Gastroesophageal sphincter (tissue), 4 donors: ENCODE data around the gene PSMD8. TPM values are rescaled to one million over a fixed set of nuclear protein-coding genes. Genes with fewer than 3 reads are reported as not detected.

Experiments
- ATAC-seq: fragments of 150-250 bp; one replicate; pipeline ENCODE4 v1.9.1; 2016; ENCODE audit warnings: mild to moderate bottlenecking, moderate library complexity
- H3K27ac ChIP-seq, 4 donors: fragments of 200-600 bp; sonication (generic) in 3 of 4; 1 replicate in 3 of 4; 2 replicates in 1 of 4; pipeline ENCODE4 v1.5.1; 2016 to 2019
- H3K27me3 ChIP-seq: fragments of 200-600 bp; sonication (generic); one replicate; pipeline ENCODE4 v1.5.1; 2019
- H3K36me3 ChIP-seq, 2 donors: fragments of 200-600 bp; sonication (generic); one replicate each; pipeline ENCODE4 v1.5.1; 2019; ENCODE audit warnings: control low read depth in 1 of 2
- H3K4me1 ChIP-seq, 3 donors: fragments of 200-600 bp; sonication (generic); 1 replicate in 2 of 3; 2 replicates in 1 of 3; pipeline ENCODE4 v1.5.1; 2016 to 2019; ENCODE audit warnings: control low read depth in 2 of 3
- H3K4me3 ChIP-seq, 2 donors: fragments of 200-600 bp; sonication (generic); one replicate each; pipeline ENCODE4 v1.5.1; 2019; ENCODE audit warnings: mild to moderate bottlenecking in 1 of 2, moderate library complexity in 1 of 2
- H3K9me3 ChIP-seq, 3 donors: fragments of 200-600 bp; sonication (generic); one replicate each; pipeline ENCODE4 v1.5.1; 2017 to 2019; ENCODE audit warnings: control low read depth in 2 of 3
- EP300 ChIP-seq: sonication (generic); formaldehyde crosslinking; IDR thresholded peaks from one replicate; pipeline ENCODE4 v1.6.1; 2017; ENCODE audit warnings: antibody characterized with exemption, mild to moderate bottlenecking
- POLR2A ChIP-seq, 2 donors: fragments of 450-650 bp; IDR thresholded peaks; one replicate each; pipeline ENCODE4 v1.6.1; 2017; ENCODE audit warnings: antibody characterized with exemption in 2 of 2, mild to moderate bottlenecking in 2 of 2, moderate library complexity in 1 of 2
- POLR2AphosphoS5 ChIP-seq: sonication (generic); formaldehyde crosslinking; IDR thresholded peaks from one replicate; pipeline ENCODE4 v1.6.1; 2017; ENCODE audit warnings: antibody characterized with exemption
- WGBS, 2 donors: methylation state at CpG; one replicate each; pipeline ENCODE4 v1.1.5; 2018; ENCODE audit warnings: low coverage in 1 of 2; 5-methylcytosine and 5-hydroxymethylcytosine counted together
- total RNA-seq, 4 donors: library from RNA; depleted of rRNA; stranded (reverse); fragments of >200 nt; gene quantifications; one replicate each; pipeline ENCODE4 v1.1.0, GENCODE V29; 2016
- TF ChIP-seq, protein P1 (sequence below), 4 experiments: fragments of 200-600 bp in 2 of 4; fragments of 450-650 bp in 2 of 4; sonication (generic) in 1 of 4; IDR thresholded peaks; one replicate each; pipeline ENCODE4 v1.5.1; 2017 to 2019; ENCODE audit warnings: antibody characterized with exemption in 4 of 4, mild to moderate bottlenecking in 2 of 4, moderate library complexity in 2 of 4

PSMD8 gene
- total RNA-seq = 100 to 1,000 TPM; 161 to 208 (median 171) TPM

DNA sequence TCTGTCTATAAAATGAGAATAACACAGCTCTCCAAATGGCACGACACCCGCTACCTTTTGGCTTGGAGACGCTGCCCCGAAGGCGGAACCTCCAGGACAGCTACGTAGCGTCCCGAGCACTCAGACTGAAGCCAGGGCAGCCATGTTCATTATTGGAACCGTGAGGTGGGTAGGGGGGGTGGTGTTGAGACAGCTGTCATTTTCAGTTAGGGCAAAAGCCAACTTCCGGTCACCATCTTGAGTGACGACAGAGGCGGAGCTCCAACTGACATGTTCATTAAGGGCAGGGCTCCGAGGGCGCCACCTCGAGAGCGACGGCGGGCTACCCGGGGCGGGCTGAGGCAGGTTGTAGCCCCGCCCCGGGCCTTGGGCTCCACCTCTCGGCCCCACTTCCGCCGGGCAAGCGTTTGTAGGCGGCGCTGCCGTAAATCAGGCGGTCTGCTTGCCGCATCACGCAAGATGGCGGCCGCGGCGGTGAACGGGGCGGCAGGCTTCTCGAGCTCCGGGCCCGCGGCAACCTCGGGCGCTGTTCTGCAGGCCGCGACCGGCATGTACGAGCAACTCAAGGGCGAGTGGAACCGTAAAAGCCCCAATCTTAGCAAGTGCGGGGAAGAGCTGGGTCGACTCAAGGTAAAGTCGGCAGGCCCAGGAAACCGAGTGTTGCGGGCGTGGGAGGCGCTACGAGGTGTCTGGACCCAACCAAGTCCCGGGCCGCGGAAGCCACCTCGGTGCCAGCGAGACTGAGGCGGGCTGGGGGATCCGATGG is at the start of gene PSMD8:
Gene PSMD8, plus strand, starts transcription at position 240 of the 766 bp plus-strand sequence. Its CDS starts 31 bp downstream, at position 271.
- Histone ChIP-seq H3K4me3 (peak within 1 kb of the TSS; percentile 73 to 92), H3K9me3 (no peaks in the 10 kb centered on the region), H3K4me1 (peaks cover 8 to 32% (median 16%) of the 10 kb centered on the region in 3 donors), H3K27ac (peak within 1 kb of the TSS; percentile 57 to 93 (median 90)), H3K36me3 (peaks cover 0 to 34% of the 10 kb centered on the region in 2 donors), H3K27me3 (peaks cover 5% of the 10 kb centered on the region)
- 0% methylated on average over 4 to 7 of the region's 65 CpGs for WGBS, 2 donors
- TF ChIP-seq, protein P1, sequence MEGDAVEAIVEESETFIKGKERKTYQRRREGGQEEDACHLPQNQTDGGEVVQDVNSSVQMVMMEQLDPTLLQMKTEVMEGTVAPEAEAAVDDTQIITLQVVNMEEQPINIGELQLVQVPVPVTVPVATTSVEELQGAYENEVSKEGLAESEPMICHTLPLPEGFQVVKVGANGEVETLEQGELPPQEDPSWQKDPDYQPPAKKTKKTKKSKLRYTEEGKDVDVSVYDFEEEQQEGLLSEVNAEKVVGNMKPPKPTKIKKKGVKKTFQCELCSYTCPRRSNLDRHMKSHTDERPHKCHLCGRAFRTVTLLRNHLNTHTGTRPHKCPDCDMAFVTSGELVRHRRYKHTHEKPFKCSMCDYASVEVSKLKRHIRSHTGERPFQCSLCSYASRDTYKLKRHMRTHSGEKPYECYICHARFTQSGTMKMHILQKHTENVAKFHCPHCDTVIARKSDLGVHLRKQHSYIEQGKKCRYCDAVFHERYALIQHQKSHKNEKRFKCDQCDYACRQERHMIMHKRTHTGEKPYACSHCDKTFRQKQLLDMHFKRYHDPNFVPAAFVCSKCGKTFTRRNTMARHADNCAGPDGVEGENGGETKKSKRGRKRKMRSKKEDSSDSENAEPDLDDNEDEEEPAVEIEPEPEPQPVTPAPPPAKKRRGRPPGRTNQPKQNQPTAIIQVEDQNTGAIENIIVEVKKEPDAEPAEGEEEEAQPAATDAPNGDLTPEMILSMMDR (IDR thresholded peaks at IDR 0.05) = peak in 2 of 4 experiments; percentile 14 to 33
- TF ChIP-seq POLR2A (IDR thresholded peaks at IDR 0.05) (peak; percentile 92 to 95), POLR2AphosphoS5 (peak; percentile 84), EP300 (no peak)
- ATAC-seq = peak; percentile 99

DNA sequence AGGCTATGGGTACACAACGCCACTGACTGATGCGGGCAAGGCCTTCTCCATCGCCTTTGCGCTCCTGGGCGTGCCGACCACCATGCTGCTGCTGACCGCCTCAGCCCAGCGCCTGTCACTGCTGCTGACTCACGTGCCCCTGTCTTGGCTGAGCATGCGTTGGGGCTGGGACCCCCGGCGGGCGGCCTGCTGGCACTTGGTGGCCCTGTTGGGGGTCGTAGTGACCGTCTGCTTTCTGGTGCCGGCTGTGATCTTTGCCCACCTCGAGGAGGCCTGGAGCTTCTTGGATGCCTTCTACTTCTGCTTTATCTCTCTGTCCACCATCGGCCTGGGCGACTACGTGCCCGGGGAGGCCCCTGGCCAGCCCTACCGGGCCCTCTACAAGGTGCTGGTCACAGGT is 47.8 kb upstream of the PSMD8 start:
- Histone ChIP-seq H3K4me3 (no peak overlapping the region), H3K27me3 (no peaks in the 10 kb centered on the region), H3K4me1 (peaks cover 0 to 9% (median 4%) of the 10 kb centered on the region in 3 donors), H3K36me3 (peaks cover 0 to 41% of the 10 kb centered on the region in 2 donors), H3K27ac (no peak overlapping the region), H3K9me3 (no peaks in the 10 kb centered on the region)
- TF ChIP-seq POLR2A (IDR thresholded peaks at IDR 0.05) (no peak), POLR2AphosphoS5 (no peak), EP300 (no peak)
- TF ChIP-seq, protein P1 (IDR thresholded peaks at IDR 0.05) = no peak
- ATAC-seq = no peak
- WGBS, 2 donors = 83% methylated on average over 6 of the region's 22 CpGs; no CpG with 5 or more reads in 1 of the 2 donors

DNA sequence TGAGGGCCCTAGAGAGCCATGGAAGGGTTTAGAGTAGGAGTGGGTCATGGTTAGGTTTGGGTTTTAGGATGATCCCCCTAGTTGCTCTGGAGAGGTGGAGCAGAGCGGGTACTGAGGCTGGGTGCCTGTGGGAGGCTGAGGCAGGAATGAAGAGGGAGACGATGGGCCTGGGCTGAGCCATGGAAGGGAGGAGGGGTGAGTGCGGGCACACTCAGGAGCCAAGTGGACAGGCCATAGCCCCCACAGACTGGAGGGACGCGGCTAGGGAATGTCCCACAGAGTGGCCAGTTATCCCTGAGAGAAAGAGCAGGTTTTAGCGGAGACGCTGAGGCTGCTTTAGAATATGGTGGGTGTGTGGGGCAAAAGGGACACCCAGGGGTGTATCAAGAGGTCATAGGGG is 44.7 kb upstream of the PSMD8 start:
- Histone ChIP-seq H3K27me3 (no peaks in the 10 kb centered on the region), H3K4me1 (no peaks in the 10 kb centered on the region), H3K4me3 (no peak overlapping the region), H3K27ac (no peak overlapping the region), H3K36me3 (peaks cover 0 to 36% of the 10 kb centered on the region in 2 donors), H3K9me3 (no peaks in the 10 kb centered on the region)
- no peak for ATAC-seq
- 95% methylated on average over 7 of the region's 7 CpGs; no CpG with 5 or more reads in 1 of the 2 donors for WGBS, 2 donors
- TF ChIP-seq EP300 = no peak
- TF ChIP-seq POLR2A (IDR thresholded peaks at IDR 0.05) = no peak
- TF ChIP-seq, protein P1 (IDR thresholded peaks at IDR 0.05) = no peak
- TF ChIP-seq POLR2AphosphoS5 = no peak

DNA sequence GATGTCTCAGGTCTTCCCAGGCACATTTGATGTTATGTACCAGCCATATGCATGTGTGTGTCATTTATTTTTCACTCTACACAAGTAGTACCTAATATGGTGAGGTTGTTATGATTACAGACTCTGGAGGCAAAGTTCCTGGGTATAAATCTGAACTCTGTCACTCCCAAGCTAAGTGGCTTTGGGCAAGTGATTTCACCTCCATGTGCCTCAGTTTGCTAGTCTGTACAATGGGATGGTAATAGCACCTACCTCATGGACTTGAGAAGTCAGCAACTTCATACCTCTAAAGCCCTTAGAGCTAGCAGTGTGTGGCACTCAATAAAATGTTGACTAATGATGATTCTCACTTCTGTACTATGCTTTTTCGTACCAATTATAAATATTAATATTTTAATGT is 42.6 kb upstream of the PSMD8 start:
- Histone ChIP-seq H3K27me3 (no peaks in the 10 kb centered on the region), H3K27ac (no peak overlapping the region), H3K4me3 (no peak overlapping the region), H3K9me3 (no peaks in the 10 kb centered on the region), H3K4me1 (peaks cover 0 to 5% (median 0%) of the 10 kb centered on the region in 3 donors), H3K36me3 (peaks cover 0 to 17% of the 10 kb centered on the region in 2 donors)
- 20 to 63% methylated on average over 1 of the region's 1 CpG for WGBS, 2 donors
- TF ChIP-seq EP300 = no peak
- ATAC-seq = no peak

GRCh38 chr19:38333245-38333644 is 41.1 kb upstream of the PSMD8 start:
- WGBS, 2 donors = 83 to 91% methylated on average over 5 to 8 of the region's 9 CpGs
- no peak for ATAC-seq
- Histone ChIP-seq H3K36me3 (peaks cover 0 to 9% of the 10 kb centered on the region in 2 donors), H3K4me3 (no peak overlapping the region), H3K27me3 (no peaks in the 10 kb centered on the region), H3K27ac (no peak overlapping the region), H3K9me3 (no peaks in the 10 kb centered on the region), H3K4me1 (peaks cover 0 to 18% (median 7%) of the 10 kb centered on the region in 3 donors)
- TF ChIP-seq EP300 = no peak
- no peak for TF ChIP-seq POLR2AphosphoS5
